Mammary epithelial cell (primary cell): ENCODE measurements around the gene PTPRC.

ENCODE experiments used
- CTCF ChIP-seq, 2 donors: IDR thresholded peaks in 1 of 2; conservative IDR thresholded peaks in 1 of 2; 2 replicates each; pipeline ENCODE4 v1.5.1; 2011 to 2012; ENCODE audit warnings: inconsistent platforms in 2 of 2, low read length in 2 of 2, mild to moderate bottlenecking in 2 of 2, control low read depth in 1 of 2, low read depth in 1 of 2; ENCODE audit not compliant: insufficient read depth in 1 of 2; ENCODE audit errors: extremely low read depth in 1 of 2
- EZH2 ChIP-seq: IDR thresholded peaks from 2 replicates; pipeline ENCODE4 v1.6.1; 2012; ENCODE audit warnings: low read length, inconsistent platforms, borderline replicate concordance

GRCh38 chr1:198650506-198650905 is 11.7 kb downstream of the PTPRC start:
- TF ChIP-seq CTCF (conservative IDR thresholded peaks at IDR 0.05 in 1 of 2, IDR thresholded peaks at IDR 0.05 in 1 of 2; ENCODE audit: extremely low read depth in 1 of 2, insufficient read depth in 1 of 2, low read depth in 1 of 2, low read length in 2 of 2) (no peak), EZH2 (no peak)
